ENCODE measurements around the gene NES. TPM values are rescaled to one million over a fixed set of nuclear protein-coding genes. Genes with fewer than 3 reads are reported as not detected.

Gene NES
- polyA plus RNA-seq, 3 donors: 148 to 171 (median 156) TPM

- DNase-seq: peak; percentile 78
Observed at GRCh38 chr1:156689953-156690674, 12.9 kb upstream of the NES start.

GRCh38 chr1:156689035-156689952 lies 12.1 kb upstream of the NES start:
- DNase-seq: peak; percentile 91

- no peak for DNase-seq
Observed at GRCh38 chr1:156684227-156684782, 7.1 kb upstream of the NES start.

- no peak for DNase-seq
Observed at GRCh38 chr1:156682166-156682890, 5.1 kb upstream of the NES start.

- no peak for DNase-seq
Observed at GRCh38 chr1:156681196-156681960, 4.2 kb upstream of the NES start.

- no peak for DNase-seq
Observed at GRCh38 chr1:156680056-156680455, 2.8 kb upstream of the NES start.

- no peak for DNase-seq
Observed at GRCh38 chr1:156677616-156678596, 699 bp upstream of the NES start.

- no peak for DNase-seq
Observed at GRCh38 chr1:156676114-156676819, 940 bp downstream of the NES start.

GRCh38 chr1:156675210-156676113 lies 1.7 kb downstream of the NES start:
- DNase-seq: peak; percentile 82

GRCh38 chr1:156673387-156674121 lies 3.7 kb downstream of the NES start:
- DNase-seq: no peak

GRCh38 chr1:156671804-156672203 lies 5.4 kb downstream of the NES start:
- no peak for DNase-seq

- no peak for DNase-seq
Observed at GRCh38 chr1:156670791-156671190, 6.4 kb downstream of the NES start.

- DNase-seq: no peak
Observed at GRCh38 chr1:156670359-156670758, 6.8 kb downstream of the NES start.

GRCh38 chr1:156669794-156670193 lies 7.4 kb downstream of the NES start:
- DNase-seq: no peak

- no peak for DNase-seq
Observed at GRCh38 chr1:156668801-156669637, 8.2 kb downstream of the NES start.

- DNase-seq: no peak
Observed at GRCh38 chr1:156667968-156668709, 9.1 kb downstream of the NES start.
